ENCODE results near the gene CRISP1. TPM values are rescaled to one million over a fixed set of nuclear protein-coding genes. Genes with fewer than 3 reads are reported as not detected.

Gene CRISP1
- total and polyA plus RNA-seq, 2 of the 8 experiments (the other 6 are each of a cell fraction or from before 2014, with no cell fraction given), result not detected

DNA sequence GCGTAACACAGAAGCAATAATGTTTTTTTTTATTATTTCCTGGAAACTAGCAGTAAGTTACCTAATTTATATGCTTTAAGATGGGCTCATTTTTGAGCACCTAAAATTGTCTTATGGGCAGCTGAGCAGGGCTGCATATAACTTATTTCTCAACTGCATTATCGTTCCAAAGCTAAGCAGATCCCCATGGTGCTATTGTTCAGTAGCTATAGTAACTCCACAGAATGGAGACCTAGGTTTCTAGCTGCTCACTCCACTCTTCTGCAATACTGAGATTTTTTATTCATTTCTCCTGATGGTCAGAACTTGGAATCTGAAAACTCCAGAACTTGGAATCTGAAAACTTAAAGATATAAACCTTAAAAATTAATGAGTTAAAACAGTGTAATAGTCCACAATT is 18.7 kb downstream of the CRISP1 start:
- Histone ChIP-seq H3K9me3 (ENCODE audit: insufficient read depth in 2 of 2, low read depth in 1 of 2, low read length in 1 of 2) (peaks cover 0 to 4% of the 10 kb centered on the region in 2 experiments; a peak in 2 of 4 replicates), H3K79me1 (ENCODE audit: low read depth, low read length) (no peaks in the 10 kb centered on the region), H2AK5ac (ENCODE audit: low read depth, low read length) (no peak overlapping the region), H3K14ac (ENCODE audit: insufficient read length) (no peak overlapping the region), H3K4me2 (ENCODE audit: insufficient read depth in 1 of 2, low read depth in 2 of 2, low read length in 2 of 2) (no peak overlapping the region), H3K23me2 (ENCODE audit: low read depth, low read length) (no peaks in the 10 kb centered on the region), H4K5ac (ENCODE audit: insufficient read length, low read depth, low read length) (no peak overlapping the region), H3K23ac (ENCODE audit: insufficient read length) (no peak overlapping the region), H3K27me3 (replicated peaks in 1 of 4; ENCODE audit: control insufficient read depth in 3 of 4, extremely low read depth in 1 of 4, insufficient read depth in 3 of 4, low read length in 3 of 4) (no peaks in the 10 kb centered on the region), H3K18ac (ENCODE audit: extremely low read depth, low read length) (no peak overlapping the region), H3K4me1 (replicated peaks in 1 of 4; ENCODE audit: control insufficient read depth in 3 of 4, insufficient read depth in 4 of 4, low read length in 3 of 4) (no peaks in the 10 kb centered on the region), H4K91ac (replicated peaks; ENCODE audit: insufficient read length, low read length) (no peak overlapping the region), H3K4me3 (ENCODE audit: extremely low read depth in 1 of 4, insufficient read depth in 2 of 4, low read depth in 3 of 4, low read length in 4 of 4) (no peak overlapping the region), H3K9ac (replicated peaks in 1 of 4; ENCODE audit: extremely low read depth in 1 of 4, low read depth in 3 of 4, low read length in 3 of 4) (no peak overlapping the region), H2BK5ac (ENCODE audit: low read depth, low read length) (no peak overlapping the region), H3K79me2 (ENCODE audit: control insufficient read depth in 1 of 2, insufficient read depth in 2 of 2, low read length in 2 of 2) (no peaks in the 10 kb centered on the region), H2BK12ac (ENCODE audit: low read depth, low read length) (no peak overlapping the region), H2BK120ac (replicated peaks; ENCODE audit: low read depth, low read length) (no peak overlapping the region), H3K36me3 (ENCODE audit: control insufficient read depth in 2 of 4, insufficient read depth in 4 of 4, low read length in 3 of 4) (no peaks in the 10 kb centered on the region), H2BK15ac (ENCODE audit: low read length) (no peak overlapping the region), H3K4ac (replicated peaks; ENCODE audit: insufficient read length, low read depth, low read length) (no peak overlapping the region), H3K56ac (replicated peaks; ENCODE audit: insufficient read length, low read depth, low read length) (no peak overlapping the region), H4K8ac (ENCODE audit: extremely low read depth, insufficient read depth, low read length) (no peak overlapping the region), H2BK20ac (ENCODE audit: low read length) (no peak overlapping the region), H3K27ac (ENCODE audit: low read depth, low read length) (no peak overlapping the region), H2AFZ (ENCODE audit: low read length) (no peak overlapping the region), H4K20me1 (replicated peaks in 1 of 2; ENCODE audit: control insufficient read depth in 1 of 2, insufficient read depth in 2 of 2, low read length in 2 of 2) (no peaks in the 10 kb centered on the region)
- TF ChIP-seq SP4 (IDR thresholded peaks at IDR 0.05; ENCODE audit: low read length) (no peak), ZNF274 (IDR thresholded peaks at IDR 0.05; ENCODE audit: borderline replicate concordance, extremely low read depth, low read length) (no peak), SIN3A (conservative IDR thresholded peaks at IDR 0.05 in 1 of 2, IDR thresholded peaks at IDR 0.05 in 1 of 2; ENCODE audit: low read depth in 1 of 2, low read length in 2 of 2) (no peak), KDM4A (IDR thresholded peaks at IDR 0.05; ENCODE audit: low read depth, low read length, severe bottlenecking) (no peak)
- WGBS, 2 experiments (ENCODE audit: extremely low coverage in 1 of 2, insufficient coverage in 1 of 2, insufficient read length in 1 of 2, insufficient replicate concordance in 2 of 2, low coverage in 1 of 2, low lambda C conversion rate in 2 of 2, missing lambda C conversion rate in 1 of 2), result 83% methylated on average over 2 of the region's 2 CpGs; no CpG with 5 or more reads in 1 of the 2 experiments
- FAIRE-seq (no peak), DNase-seq (ENCODE audit: low read depth in 1 of 2, low spot score in 2 of 2) (no peak)
- ChIA-PET CTCF (ENCODE audit: partially characterized antibody) (interaction anchor here (0.6 to 1.6 kb wide), 10 partner anchors 49 to 437 kb away, joined by 3 to 6 read pairs (median 3); no protein-coding TSS in a partner anchor), POLR2A (ENCODE audit: partially characterized antibody) (no interaction called here)

All from H1 (cell line).